Posterior vena cava (tissue), 2 donors: ENCODE data around the gene DUSP22. TPM values are rescaled to one million over a fixed set of nuclear protein-coding genes. Genes with fewer than 3 reads are reported as not detected.
"Not testable (repeated sequence)": the region's sequence is repeated elsewhere in the genome, so short reads cannot be mapped to it uniquely, and the experiment has no call there.

Source experiments
- DNase-seq: peaks from one replicate; pipeline ENCODE4 v3.0.0-alpha.2; 2020; ENCODE audit warnings: low spot score
- intact Hi-C, 2 donors: fragments of 100-400 bp; cut with DNase I; formaldehyde crosslinking; loops; one replicate each; pipeline versions ENCODE4 v1.14.1 to v1.14.2; 2022 to 2023
- total RNA-seq, 2 donors: library from RNA; stranded (reverse); fragmentation: NEBNext Ultra II Directional; extraction: Animal tissue kit (Norgen Biotek cat#: 25700); gene quantifications; one replicate each; pipeline ENCODE4 v1.2.1, GENCODE V29; 2021
- donor health status: DM: yes; HTN: yes; CAD: no.
- donor health status: DM: yes; HTN: yes; CAD: no.

Gene DUSP22
- total RNA-seq, 2 donors from 2014 or later: 45.7 to 51.8 TPM

GRCh38 chr6:273551-274058 is 18.7 kb upstream of the DUSP22 start:
- DNase-seq: no peak
- intact Hi-C loops: no loop called here

DNA sequence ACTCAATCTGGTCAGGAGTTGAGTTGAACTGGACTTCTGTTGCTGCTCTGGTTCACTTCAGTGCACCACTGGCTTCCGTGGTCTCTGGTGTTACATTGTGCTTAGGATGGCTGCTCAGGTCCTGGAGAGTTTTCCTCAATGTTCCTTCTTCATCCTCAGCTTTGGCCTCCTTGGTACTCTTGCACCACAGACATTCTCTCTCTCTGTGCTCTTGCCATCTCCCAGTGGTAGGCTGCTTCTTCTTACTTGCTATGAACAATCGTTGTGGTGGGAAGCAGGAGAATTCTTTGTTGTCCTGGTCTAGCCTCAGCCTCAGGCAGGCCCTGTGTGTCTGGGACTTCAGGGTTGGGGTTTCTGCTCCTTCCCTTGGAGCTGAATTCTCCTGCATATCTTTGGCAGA is 14.5 kb upstream of the DUSP22 start:
- intact Hi-C loops: loop anchor here in 1 of 2 donors (1.0 kb wide), 1 partner anchor 31 kb away; no protein-coding TSS in a partner anchor
- DNase-seq: no peak

DNA sequence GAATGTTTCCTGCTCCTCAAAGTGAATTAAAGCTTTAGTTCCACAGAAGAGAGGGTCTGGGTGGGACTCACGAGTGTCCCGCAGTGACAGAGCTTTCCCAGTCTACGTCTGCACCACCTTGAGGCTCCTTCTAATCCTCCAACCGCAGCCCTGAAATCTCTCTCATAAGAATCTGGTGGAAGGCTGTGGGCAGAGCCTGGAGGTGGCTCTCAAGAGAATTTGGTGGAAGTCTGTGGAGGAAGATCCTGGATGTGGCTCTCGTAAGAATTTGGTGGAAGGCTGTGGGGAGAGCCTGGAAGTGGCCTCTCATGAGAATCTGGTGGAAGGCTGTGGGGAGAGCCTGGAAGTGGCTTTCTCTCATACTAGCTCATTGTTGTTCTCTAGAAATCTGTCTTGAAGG is 13.8 kb upstream of the DUSP22 start:
- intact Hi-C loops: no loop called here
- no peak for DNase-seq

DNA sequence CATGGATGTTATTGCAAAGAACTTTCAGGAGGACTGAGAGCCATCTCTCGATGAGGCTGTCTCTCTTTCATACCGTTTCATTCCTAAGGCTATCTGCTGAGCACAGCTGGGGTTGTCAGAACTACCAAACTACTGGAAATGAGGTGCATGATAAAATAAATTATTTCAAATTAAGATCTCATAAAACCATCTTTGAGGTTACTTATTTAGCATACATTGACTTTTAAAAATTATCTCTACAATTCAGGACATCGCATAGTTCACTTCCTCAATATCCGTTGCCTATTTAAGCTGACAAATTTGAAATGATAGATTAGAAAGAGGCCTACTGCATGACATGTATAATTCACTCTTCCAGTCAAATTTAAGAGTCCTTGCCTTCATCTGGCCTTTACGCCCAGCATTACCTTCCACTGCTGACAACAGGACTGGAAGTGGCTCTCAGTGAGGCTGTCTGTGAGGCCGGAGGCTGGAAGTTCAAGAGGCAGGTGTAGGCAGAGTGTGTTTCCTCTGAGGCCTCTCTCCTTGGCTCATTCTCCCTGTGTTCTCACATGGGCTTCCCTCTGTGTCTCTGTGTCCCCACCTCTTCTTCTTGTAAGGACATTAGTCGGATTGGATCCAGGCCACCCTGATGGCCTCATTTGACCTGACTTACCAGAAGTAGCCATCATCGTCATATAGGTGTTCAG is 12.8 kb upstream of the DUSP22 start:
- intact Hi-C loops: no loop called here
- DNase-seq: peak; percentile 62

DNA sequence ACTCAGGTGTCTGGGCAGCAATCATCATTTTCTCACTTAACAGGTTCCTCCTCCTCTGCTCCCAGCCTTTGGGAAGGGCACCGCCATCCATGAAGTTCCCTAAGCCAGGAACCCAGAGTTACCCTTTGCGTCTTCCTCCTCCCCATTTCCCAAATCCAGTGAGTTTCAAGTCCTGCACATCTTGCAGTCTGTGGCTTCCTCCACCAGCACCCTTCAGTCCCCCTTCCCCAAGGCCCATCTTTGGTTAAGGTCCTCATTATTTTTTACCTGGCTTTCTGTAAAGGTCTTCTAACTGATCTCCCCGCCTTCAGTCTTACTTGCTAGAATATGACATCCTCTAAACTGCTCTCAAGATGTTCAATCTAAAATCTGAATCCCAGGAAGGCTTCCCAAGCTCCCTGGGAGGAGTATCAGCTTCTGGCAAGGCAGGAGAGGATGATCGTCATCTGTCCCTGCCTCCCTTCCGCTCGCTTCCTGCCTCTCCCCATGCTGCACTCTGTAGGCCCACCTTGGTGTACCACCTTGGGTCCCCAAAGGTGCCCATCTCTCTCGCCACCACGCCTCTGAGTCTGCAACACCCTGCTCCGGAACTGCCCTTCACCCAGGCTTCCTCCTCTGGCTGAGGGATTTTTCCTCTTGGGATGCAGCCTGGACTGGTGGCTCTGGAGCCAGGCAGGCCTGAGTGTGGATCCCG is 11.4 kb upstream of the DUSP22 start:
- DNase-seq: peak; percentile 68
- intact Hi-C loops: no loop called here

DNA sequence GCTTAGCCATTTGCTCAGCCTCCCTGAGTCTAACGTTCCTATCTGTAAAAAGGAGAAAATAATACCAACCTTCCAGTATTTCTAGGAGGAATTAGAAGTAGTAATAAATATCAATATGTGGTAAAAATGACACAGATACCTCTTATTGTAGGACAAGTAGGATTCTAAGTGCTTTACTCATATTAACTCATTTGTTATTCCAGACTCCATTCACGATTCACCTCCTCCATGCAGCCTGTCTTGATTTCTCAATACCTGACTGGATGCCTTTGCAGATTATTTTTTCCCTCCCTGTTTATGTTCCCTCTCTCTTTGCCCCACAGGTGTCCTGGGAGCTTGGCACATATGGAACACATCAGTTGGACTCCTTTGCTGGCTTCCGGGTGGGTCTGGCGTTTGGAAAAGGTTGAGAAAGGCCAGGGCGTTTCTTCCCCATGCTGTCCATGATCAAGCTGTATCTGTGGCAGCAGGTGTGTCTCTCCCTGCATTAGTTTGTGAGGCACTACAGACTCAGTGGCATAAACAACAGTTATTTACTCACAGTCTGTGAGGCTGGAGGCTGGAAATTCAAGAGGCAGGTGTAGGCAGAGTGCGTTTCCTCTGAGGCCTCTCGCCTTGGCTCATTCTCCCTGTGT is 10.7 kb upstream of the DUSP22 start:
- DNase-seq: peak; percentile 74

DNA sequence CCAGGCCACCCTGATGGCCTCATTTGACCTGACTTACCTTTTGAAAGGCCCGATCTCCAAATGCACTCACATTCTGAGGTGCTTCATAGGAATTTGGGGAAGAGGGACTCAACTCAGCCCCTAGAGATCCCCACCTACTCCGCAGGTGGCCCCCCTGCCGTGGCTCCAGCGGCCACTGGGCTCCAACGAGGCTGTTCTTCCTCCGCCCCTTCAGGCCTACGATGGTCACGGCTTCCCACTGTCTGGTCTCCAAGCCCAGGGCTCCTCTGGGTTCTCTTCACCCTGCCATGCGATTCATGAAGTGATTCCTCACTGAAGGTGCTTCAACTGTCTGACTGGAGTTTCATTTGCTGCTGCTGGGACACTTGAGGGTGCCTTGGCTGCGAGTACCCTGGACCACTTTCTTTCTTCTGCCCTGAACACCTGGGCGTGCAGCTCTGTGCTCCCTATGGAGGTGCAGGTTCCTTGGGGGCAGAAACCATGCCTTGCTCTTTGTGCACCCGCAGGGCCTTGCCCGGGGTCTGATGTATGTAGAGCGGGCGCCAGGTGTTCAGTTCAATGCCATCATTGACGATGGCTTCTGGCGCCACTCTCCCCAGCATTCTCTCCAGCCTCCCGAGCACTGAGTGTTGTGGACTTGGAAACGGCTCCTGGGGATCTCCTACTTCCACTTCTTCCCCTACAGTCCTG is 10.0 kb upstream of the DUSP22 start:
- peak; percentile 79 for DNase-seq
- intact Hi-C loops: no loop called here

More for the DNA sequence above, 10.7 kb upstream of the DUSP22 start:
- intact Hi-C loops: no loop called here

GRCh38 chr6:282867-283416 is 9.3 kb upstream of the DUSP22 start:
- intact Hi-C loops: no loop called here
- peak; percentile 58 for DNase-seq

DNA sequence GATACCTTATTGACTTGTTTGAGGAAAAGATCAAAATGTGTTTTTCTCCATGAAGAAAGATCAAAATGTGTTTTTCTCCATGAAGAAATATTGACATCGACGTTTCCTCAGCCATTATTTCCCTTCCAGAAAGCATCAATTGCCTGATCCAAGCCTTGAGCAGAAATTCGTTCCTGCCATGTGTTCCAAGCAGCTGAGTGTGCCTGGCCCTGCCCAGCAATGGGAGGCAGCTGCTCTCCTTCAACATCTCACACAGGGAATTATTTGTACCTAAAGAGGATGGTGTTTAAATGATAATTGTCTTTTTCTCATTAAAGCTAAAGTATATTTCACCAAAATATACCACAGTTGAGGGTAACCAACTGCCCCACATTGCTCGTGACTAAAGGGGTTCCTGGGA is 7.8 kb upstream of the DUSP22 start:
- peak; percentile 72 for DNase-seq
- intact Hi-C loops: no loop called here

- intact Hi-C loops: no loop called here
- no peak for DNase-seq
Measured at GRCh38 chr6:285030-285771, 7.1 kb upstream of the DUSP22 start.

DNA sequence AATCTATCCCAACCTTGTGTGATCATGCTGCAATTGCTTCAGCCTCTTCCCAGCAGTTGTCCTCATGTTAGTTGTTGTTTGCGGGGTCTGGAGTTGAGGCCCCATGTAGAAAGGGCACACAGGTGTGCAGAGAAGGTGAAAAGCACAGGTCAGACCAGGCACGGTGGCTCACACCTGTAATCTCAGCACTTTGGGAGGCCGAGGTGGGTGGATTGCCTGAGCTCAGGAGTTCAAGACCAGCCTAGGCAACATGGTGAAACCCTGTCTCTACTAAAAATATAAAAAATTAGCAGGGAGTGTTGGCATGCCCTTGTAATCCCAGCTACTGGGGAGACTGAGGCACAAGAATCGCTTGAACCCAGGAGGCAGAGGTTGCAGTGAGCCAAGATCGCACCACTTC is 6.4 kb upstream of the DUSP22 start:
- intact Hi-C loops: not testable (repeated sequence)
- DNase-seq: peak; percentile 64

DNA sequence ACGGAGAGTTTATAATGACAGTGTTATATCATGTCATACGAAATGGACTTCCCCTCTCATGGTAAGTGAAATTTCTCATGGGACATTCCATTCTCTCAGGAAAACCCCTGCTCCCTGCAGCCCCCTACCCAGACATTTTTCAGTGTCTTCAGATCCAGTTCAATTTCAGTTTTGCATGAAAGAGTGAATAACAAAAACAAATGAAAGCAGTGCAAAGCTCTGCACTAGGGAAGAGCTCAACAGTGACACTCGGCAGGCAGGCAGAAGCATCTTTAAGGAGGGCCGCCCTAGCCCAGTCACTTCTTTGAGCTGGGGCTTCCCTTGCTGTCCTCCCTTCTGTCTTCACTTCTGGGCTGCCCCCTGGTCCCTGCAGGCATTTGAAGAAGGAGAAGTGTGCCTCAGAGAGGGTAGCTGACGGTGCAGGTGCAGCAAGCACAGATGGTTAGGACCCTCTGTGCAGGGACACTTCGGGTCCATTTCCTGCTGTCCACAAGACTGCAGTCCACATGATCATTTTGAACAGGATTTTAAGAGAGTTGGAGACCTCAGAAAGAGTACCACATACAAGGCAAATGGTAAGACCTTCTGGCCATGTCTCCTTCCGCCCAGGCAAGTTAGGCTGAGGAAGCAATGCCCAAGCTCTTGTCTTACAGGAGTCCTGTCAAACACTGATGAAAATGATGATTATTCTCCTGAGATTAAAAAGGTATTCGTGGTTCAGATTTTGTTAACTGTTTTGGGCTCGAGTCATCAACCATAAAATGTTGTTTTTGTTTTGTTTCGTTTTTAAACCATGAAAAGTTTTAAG is 5.4 kb upstream of the DUSP22 start:
- DNase-seq: peak; percentile 75
- intact Hi-C loops: no loop called here

DNA sequence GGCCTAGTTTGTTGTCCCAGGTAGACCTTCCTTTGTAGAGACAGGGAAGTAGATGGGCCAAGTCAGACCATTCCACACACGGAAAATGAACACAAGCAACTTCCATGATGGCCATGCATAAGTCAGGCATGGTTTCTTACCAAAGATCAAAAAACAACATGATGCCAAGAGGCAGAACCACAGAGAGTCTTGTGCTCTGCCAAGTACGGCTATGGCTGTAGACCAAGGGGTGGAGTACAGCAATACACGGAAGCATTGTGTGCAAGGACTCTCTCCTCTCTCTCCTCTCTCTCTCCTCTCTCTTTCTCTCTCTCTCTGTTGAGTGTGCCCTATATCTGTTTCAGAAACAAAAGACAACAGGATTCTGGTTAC is 4.8 kb upstream of the DUSP22 start:
- no peak for DNase-seq
- intact Hi-C loops: no loop called here

DNA sequence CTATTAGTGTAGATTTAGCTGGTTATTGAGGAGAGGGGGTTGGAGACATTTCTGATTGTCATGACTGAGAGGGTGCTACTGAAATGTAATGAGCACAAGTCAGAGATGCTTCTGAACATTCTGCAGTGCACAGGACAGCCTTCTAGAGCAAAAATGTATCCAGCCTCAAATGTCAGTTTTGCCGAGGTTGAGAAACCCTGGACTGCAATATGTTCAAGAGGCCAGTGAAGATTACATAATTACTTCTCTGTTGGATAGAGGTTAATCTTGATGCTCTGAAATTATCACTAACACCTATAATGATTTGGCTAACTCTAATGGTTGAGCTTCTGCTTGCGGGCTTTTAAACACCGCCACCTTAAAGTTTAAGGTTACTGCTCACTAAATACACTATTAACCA is 3.4 kb upstream of the DUSP22 start:
- intact Hi-C loops: no loop called here
- no peak for DNase-seq

GRCh38 chr6:290111-290922 is 2.0 kb upstream of the DUSP22 start:
- intact Hi-C loops: no loop called here
- no peak for DNase-seq

DNA sequence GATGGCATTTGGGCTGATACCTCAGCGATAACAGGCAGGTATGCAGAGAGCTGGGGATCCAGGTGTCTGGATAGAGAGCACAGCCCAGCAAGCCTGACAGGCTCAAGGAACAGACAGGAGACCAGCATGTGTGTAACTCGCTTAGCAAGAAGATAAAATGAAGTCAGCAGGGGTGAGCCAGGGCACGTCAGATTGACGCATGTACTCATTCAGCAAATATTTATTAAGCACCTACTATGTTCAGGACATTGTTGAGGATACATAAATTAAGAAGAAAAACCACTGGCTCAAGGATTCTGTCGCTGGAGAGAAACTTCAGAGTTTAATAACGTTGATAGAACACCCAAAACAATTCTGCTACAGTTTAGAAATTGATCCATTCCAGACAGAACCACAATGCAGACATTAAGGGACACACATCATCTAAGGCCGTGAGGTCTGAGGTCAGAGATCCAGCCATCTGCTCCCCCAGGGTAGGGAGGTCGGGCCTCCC is 1.0 kb upstream of the DUSP22 start:
- DNase-seq: peak; percentile 55
- intact Hi-C loops: no loop called here

DNA sequence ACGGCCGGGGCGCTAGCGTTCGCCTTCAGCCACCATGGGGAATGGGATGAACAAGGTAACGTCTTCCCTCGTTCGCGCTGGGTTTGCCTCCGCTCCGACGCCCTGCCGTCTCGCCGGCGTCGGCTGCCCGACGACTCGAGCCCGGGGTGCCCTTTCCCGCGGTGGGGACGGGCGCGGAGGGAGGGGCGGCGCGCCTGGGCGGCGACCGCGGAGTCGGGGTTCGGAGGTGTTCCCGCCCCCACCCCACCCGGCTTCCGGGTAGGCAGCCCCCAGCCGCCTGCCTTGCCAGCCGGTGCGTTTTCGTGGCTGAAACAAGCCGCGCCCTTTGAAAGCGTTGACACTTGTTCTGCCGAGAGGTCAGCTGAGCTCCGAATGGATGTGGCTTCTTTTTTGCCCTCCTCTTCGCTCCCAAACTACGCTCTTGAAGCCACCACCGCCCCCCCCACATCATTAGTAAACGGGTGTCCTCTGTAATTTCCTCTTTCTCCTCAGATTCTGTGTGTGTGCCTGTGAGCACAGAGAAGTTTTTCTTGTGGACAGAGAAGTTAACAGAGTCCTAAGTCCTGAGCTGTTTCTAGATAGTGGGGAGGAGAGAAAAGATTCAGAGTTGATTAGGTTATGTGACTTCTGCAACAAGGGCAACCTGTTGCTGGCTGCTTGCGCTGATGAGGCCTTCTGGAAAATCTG is 362 bp downstream of the DUSP22 start:
- DNase-seq: peak; percentile 94
- intact Hi-C loops: no loop called here
